Activated T-cell treated with anti-CD3 and anti-CD28 coated beads for 1 hour (primary cell): ENCODE data around the gene PCP2.
A peak's percentile ranks its signal among the peaks of the same experiment; 100 is the strongest.

Experiments
- DNase-seq: peaks from one replicate; pipeline ENCODE4 v3.0.0-alpha.2; 2020; ENCODE audit warnings: low read depth

Gene PCP2

GRCh38 chr19:7638802-7639465 is 5.4 kb upstream of the PCP2 start:
- DNase-seq, result no peak

DNA sequence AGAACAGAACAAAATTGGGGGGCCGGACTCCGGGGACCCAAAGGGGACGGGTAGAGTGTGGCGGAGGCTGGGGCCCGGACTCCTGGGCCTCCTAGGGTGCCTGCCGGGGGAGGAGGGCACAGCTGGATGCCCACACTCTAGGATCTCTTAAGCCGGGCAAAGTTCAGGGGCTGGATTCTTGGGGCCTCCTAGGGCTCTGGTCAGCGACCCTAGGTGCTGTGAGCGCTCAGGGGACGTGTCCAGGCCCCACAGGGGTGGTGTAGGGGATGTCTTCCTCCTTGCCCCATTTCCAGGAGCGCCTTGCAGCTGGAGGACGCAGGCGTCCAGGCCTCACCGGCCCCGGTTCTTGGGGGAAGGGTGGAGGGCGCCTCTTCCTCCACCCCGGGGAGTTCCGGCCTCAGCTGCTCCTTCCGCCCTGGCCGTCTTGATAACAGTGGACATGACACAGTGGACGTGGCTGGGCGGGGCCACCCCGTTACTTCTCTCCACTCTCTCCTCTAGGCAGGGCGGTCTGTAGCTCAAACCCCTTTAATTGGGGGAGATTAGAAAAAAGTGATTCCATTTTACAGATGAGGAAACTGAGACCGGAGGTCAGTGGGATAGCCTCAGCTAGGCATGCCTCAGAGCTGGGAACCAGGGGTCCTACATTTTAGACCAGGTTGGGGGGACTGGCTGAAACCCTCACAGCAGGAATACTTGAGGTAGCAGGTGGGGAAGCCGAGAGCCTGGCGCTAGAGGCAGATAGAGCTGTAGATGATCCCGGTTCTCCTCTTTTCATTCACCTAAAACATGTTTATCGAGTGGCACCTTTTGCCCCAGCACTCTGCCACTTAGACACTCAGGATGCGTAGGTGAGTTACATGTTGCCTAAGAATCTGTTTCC is 4.1 kb upstream of the PCP2 start:
- no peak for DNase-seq

- DNase-seq, result peak; percentile 93
These were observed 3.3 kb upstream of the PCP2 start, which contains the start of gene STXBP2 for GRCh38 chr19:7636691-7637373. STXBP2 (plus strand) TSS chr19:7637110; CDS start chr19:7637150, 40 bp downstream.

DNA sequence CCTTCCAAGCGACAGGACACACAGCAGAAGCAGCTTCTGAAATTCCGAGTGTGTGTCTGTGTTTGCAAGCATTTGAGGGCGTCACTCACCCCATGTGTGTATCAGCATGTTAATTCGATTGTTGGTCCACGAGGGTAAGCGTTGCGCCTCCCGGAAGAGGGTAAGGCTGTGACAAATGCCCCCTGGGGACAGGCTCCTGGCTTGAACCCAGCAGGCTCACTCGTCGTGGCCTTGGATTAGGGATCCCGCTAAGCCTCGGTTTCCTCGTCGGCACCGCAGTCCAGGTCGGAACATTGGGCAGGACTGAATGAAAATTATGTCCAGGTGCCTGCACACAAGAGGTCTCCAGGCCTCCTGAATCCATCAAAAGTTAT is 2.8 kb upstream of the PCP2 start:
- DNase-seq, result no peak

GRCh38 chr19:7635670-7636069 is 2.2 kb upstream of the PCP2 start:
- DNase-seq, result no peak

GRCh38 chr19:7632340-7633203 is 947 bp downstream of the PCP2 start:
- DNase-seq, result no peak

DNA sequence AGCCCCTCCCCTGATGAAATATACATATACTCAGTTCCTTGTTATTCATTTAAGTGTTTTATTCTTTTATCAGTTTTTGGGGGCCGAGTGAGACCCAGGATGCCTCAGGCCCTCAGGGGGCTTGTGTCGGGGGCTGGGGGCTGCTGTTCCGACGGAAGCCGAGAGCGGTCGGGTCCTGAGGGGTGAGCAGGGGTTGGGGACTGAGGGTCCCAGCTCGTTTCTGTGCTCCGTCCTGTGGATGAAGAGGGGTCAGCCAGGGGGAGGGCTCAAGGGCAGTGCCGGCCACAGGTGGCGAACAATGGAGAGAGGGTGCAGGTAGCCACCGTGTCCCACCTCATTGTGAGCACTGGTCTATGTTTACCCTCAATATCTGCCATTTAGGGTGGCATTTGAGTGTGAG is 1.9 kb downstream of the PCP2 start:
- no peak for DNase-seq

- DNase-seq, result peak; percentile 86
These were observed 4.0 kb downstream of the PCP2 start, which contains the start of the genes PET100 and XAB2 for GRCh38 chr19:7629347-7630054. PET100 (plus strand) TSS chr19:7629793; CDS start chr19:7629834, 41 bp downstream. XAB2 (minus strand) TSS chr19:7629545; CDS start chr19:7629527, 18 bp downstream.

GRCh38 chr19:7628589-7629311 is 4.8 kb downstream of the PCP2 start:
- DNase-seq, result no peak

- DNase-seq, result no peak
These were observed 6.4 kb downstream of the PCP2 start for GRCh38 chr19:7627166-7627565.

DNA sequence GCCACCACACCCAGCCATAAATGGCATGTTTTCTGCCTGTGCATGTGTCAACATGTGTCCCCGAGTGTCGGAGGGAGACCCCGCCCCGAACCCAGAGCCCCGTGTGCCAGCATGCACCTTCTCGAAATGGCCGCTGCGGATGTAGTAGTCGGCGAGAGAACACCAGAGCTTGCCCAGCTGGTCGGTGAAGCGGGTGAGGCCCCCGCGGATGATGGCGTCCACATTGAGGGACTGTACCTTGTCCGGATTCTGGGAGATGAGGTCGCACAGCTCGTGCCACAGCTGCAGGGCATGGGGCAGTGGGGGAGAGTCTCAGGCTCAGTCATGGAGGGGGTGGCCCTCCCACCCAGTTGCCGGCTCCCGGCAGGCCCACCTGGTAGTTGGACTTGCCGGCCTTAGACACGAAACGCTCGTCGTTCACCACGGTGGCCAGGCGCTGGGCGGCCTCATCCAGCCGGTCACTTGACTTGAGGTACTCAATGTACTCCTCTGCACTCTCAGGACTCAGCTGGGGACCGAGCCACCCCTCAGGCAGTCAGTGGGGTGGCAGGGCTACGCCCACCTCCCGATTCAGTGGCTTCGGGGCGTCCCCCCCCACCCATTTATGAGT is 7.7 kb downstream of the PCP2 start:
- no peak for DNase-seq

DNA sequence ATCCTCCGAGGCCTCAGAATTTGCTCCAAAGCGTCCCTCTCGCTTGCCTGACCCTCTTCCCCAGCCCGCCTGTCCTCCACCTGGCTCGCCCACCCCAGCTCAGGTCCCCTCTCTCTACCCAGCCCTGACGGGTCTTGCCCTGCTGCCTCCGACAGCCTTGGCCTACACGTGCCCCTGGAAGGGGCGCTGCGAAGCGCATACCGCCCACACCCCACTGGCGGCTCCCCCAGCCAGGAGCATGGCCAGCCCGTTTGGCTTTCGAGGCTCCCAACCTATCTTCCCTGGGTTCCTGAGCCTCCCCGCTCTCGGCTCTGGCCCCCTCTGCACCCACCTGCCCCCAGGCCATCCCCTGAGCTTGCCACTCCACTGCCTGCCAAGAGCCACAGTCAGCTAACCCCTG is 8.7 kb downstream of the PCP2 start:
- no peak for DNase-seq

- no peak for DNase-seq
These were observed 9.6 kb downstream of the PCP2 start for GRCh38 chr19:7623725-7624603.

DNA sequence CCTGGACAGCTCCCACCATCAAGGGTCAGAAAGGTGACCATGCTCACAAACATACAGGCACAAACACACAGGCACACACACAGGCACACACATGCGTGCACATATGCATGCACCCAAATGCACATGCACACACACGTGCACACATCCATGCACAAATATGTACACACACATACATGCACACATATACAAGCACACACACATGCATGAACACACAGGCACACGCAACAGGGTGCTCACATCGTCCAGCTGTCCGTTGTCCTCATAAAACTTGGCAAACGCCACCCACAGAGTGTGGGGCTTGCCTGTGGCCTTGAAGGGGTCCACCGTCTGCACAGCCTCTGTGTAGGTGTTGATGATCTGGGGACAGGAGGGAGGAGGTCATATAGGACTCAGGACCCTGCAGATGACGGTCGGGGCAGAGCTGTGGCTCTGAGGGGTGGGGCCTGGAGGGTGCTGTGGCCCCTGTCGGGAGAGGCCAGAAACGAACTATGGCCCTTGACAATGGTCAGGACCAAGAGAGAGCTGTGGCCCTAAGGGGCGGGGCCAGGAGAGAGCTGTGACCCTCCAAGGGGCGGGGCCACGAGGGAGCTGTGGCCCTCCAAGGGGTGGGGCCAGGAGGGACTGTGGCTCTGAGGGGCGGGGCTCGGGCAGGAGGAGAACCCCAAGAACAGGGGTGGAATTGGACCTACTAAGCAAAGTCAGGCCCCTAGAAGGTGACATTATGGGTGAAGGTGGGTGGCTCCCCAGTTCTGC is 10.4 kb downstream of the PCP2 start:
- DNase-seq, result no peak

- no peak for DNase-seq
These were observed 12.8 kb downstream of the PCP2 start for GRCh38 chr19:7620442-7621412.

DNA sequence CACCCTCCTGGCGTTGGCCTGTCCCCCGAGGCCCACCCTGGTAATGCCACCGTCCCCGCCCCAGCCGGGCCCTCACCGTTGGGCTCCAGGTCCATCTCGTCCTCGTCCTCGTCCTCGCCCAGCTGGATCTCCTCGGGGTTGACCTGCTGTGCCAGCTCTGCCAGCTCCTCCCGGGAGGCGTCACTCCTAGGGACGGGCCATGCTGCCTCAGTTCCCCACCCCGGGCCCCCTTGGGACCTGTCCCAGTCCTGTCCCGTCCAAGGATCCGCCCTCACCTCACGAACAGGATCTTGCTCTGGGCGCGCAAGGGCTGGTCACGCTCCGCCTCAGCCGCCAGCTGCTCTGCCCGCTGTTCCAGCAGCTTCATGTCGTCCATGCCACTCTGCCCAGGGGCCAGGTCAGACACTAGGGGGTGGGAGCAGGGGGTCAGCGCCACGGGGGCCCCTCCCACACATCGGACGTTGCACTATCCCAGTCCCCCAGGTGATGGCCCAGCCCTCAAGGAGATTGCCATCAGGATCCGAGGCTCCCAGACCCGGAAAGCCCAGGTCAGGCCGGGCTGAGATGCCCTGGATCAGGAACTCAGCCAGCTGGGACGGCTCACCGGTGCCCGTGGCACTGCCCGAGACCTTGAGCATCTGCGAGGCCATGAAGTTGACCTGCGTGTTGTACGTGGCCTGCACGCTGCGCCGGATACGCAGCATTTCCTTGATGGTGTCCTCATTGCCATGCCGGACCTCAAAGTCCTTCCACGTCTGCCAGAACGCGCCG is 13.7 kb downstream of the PCP2 start:
- no peak for DNase-seq
